K562 (cell line): Measurements from ENCODE around the gene B4GALT7. TPM values are rescaled to one million over a fixed set of nuclear protein-coding genes. Genes with fewer than 3 reads are reported as not detected.

Experiments
- CBFA2T2 ChIP-seq: fragments of 450-650 bp; conservative IDR thresholded peaks from 2 replicates; pipeline ENCODE4 v1.6.1; 2017; ENCODE audit warnings: mild to moderate bottlenecking
- CREB1 ChIP-seq, 2 experiments: sonication (generic) in 1 of 2; formaldehyde crosslinking in 1 of 2; IDR thresholded peaks; 2 replicates each; pipeline versions ENCODE4 v1.6.1 to v1.8.0; 2012 to 2022; ENCODE audit warnings: inconsistent platforms in 1 of 2, mild to moderate bottlenecking in 1 of 2, missing genetic modification reagents in 1 of 2, moderate library complexity in 1 of 2
- GABPB1 ChIP-seq: sonication (generic); formaldehyde crosslinking; IDR thresholded peaks from 2 replicates; pipeline ENCODE4 v1.8.0; 2022; ENCODE audit warnings: mild to moderate bottlenecking, missing genetic modification reagents
- HSF4 ChIP-seq: fragments of 250-450 bp; sonication (Bioruptor Pico); IDR thresholded peaks from 2 replicates; pipeline ENCODE4 v2.1.2; 2022; ENCODE audit warnings: mild to moderate bottlenecking, moderate library complexity, borderline replicate concordance
- IFI16 ChIP-seq: fragments of 250-450 bp; sonication (Bioruptor Pico); IDR thresholded peaks from 2 replicates; pipeline ENCODE4 v2.1.2; 2022; ENCODE audit warnings: mild to moderate bottlenecking, inconsistent platforms
- KAT7 ChIP-seq: sonication (generic); formaldehyde crosslinking; IDR thresholded peaks from 2 replicates; pipeline ENCODE4 v1.8.0; 2022; ENCODE audit warnings: missing genetic modification reagents, mild to moderate bottlenecking, borderline replicate concordance
- L3MBTL2 ChIP-seq: fragments of 450-650 bp; IDR thresholded peaks from 2 replicates; pipeline ENCODE4 v1.6.1; 2016; ENCODE audit warnings: mild to moderate bottlenecking, moderate library complexity
- MECOM ChIP-seq: fragments of 250-450 bp; sonication (Bioruptor Pico); IDR thresholded peaks from 2 replicates; pipeline ENCODE4 v1.8.0; 2022; ENCODE audit warnings: inconsistent platforms
- NFE2 ChIP-seq: IDR thresholded peaks from 2 replicates; pipeline ENCODE4 v1.6.1; 2014; ENCODE audit warnings: antibody characterized with exemption, low read depth
- PCBP2 ChIP-seq: fragments of 200-400 bp; formaldehyde crosslinking; IDR thresholded peaks from 2 replicates; pipeline ENCODE4 v1.6.1; 2018; ENCODE audit warnings: low read length, low read depth, mild to moderate bottlenecking, moderate library complexity; ENCODE audit not compliant: poor library complexity, severe bottlenecking
- POLR2H ChIP-seq: IDR thresholded peaks from 2 replicates; pipeline ENCODE4 v1.6.1; 2016; ENCODE audit warnings: missing genetic modification characterization, low read depth, mild to moderate bottlenecking, control low read depth, missing compliant biosample characterization, moderate library complexity
- RBFOX2 ChIP-seq: fragments of 200-400 bp; formaldehyde crosslinking; IDR thresholded peaks from 2 replicates; pipeline ENCODE4 v1.6.1; 2017; ENCODE audit warnings: low read depth, mild to moderate bottlenecking, low read length, moderate library complexity
- RFX1 ChIP-seq: fragments of 450-650 bp; IDR thresholded peaks from 2 replicates; pipeline ENCODE4 v1.6.1; 2016; ENCODE audit warnings: mild to moderate bottlenecking, moderate library complexity
- SIN3A ChIP-seq, 2 experiments: fragments of 150-350 bp in 1 of 2; IDR thresholded peaks; 2 replicates each; pipeline ENCODE4 v1.6.1; 2011 to 2016; ENCODE audit warnings: borderline replicate concordance in 2 of 2, low read depth in 2 of 2, low read length in 2 of 2, mild to moderate bottlenecking in 2 of 2, moderate library complexity in 2 of 2; ENCODE audit not compliant: control insufficient read depth in 1 of 2
- SMARCA4 ChIP-seq: fragments of 450-650 bp; IDR thresholded peaks from 2 replicates; pipeline ENCODE4 v1.6.1; 2016
- SMARCC2 ChIP-seq: fragments of 450-650 bp; IDR thresholded peaks from 2 replicates; pipeline ENCODE4 v1.6.1; 2017; ENCODE audit warnings: antibody characterized with exemption, moderate library complexity, mild to moderate bottlenecking, low read depth
- SMARCE1 ChIP-seq: fragments of 450-650 bp; IDR thresholded peaks from 2 replicates; pipeline ENCODE4 v1.7.1; 2016; ENCODE audit warnings: mild to moderate bottlenecking
- SPI1 ChIP-seq: IDR thresholded peaks from 2 replicates; pipeline ENCODE4 v1.6.1; 2011; ENCODE audit warnings: low read depth, low read length, control low read depth, borderline replicate concordance
- ZNF24 ChIP-seq: fragments of 450-650 bp; IDR thresholded peaks from 2 replicates; pipeline ENCODE4 v1.6.1; 2016
- ZNF655 ChIP-seq: fragments of 250-450 bp; sonication (Bioruptor Pico); IDR thresholded peaks from 2 replicates; pipeline ENCODE4 v1.5.0; 2021
- polyA plus RNA-seq, 8 experiments: library from polyadenylated mRNA; depleted of rRNA in 4 of 8; stranded (reverse) in 5 of 8; unstranded in 3 of 8; fragments of >200 nt; fragmentation: Nextera tagmentation in 2 of 8; fragmentation: Illumina TruSeq in 1 of 8; extraction: Ambion mirVana in 2 of 8; extraction: Trizol in 1 of 8; gene quantifications; 2 replicates each; pipeline versions ENCODE4 v1.2.1 to v1.2.3, GENCODE V29; 2011 to 2014; ENCODE audit warnings: inconsistent platforms in 1 of 8, missing spikeins in 1 of 8
- total RNA-seq, 7 experiments: library from RNA; depleted of rRNA in 6 of 7; stranded (reverse); fragments of >200 nt in 6 of 7; fragmentation: Illumina TruSeq in 2 of 7; extraction: Trizol in 2 of 7; gene quantifications; 2 replicates each; pipeline versions ENCODE4 v1.2.1 to v1.2.3, GENCODE V29; 2011 to 2021; ENCODE audit warnings: low replicate concordance in 1 of 7
- TF ChIP-seq, protein P1 (sequence below): sonication (generic); formaldehyde crosslinking; IDR thresholded peaks from 2 replicates; pipeline ENCODE4 v1.5.0; 2020; ENCODE audit warnings: missing genetic modification reagents
- TF ChIP-seq, protein P2 (sequence below): IDR thresholded peaks from 2 replicates; pipeline ENCODE4 v1.6.1; 2014; ENCODE audit warnings: antibody characterized with exemption
- TF ChIP-seq, protein P3 (sequence below): sonication (generic); formaldehyde crosslinking; IDR thresholded peaks from 2 replicates; pipeline ENCODE4 v1.8.0; 2022; ENCODE audit warnings: missing genetic modification reagents, mild to moderate bottlenecking, moderate library complexity, borderline replicate concordance
- TF ChIP-seq, protein P4 (sequence below): fragments of 450-650 bp; IDR thresholded peaks from 2 replicates; pipeline ENCODE4 v1.6.1; 2016

The B4GALT7 gene
- total and polyA plus RNA-seq, 9 of the 15 experiments (the other 6 are each of a cell fraction or from before 2014, with no cell fraction given), result 0.34 to 17.7 (median 9.1) TPM

DNA sequence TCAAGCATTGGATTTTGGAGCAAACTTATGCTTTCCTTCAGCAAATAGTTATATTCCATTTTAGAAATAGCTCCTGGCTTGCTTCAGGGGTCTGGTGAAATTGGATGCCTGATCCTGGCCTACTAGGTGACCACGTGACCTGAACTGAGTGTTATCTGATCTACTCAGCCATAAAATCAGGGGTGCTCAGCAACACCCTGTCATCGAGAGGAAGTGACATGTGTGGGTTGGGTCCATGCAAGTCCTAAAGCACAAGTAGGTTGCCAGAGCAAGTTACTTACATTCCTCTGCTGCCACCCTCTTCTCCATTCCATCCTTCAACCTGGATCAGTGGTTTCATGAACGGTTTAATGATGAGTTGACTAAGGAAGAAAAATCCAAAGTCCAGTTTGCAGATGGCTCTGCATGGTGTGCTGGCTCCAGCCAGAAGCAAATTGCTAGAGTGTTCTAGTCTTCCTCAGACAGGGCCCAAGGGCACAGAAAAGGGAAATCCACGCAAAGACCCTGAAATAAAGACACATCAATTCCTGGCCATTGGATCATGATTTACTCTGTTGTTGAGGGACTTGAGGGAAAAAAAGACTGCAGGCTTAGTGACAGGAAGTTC, 42.8 kb upstream of the B4GALT7 start (continued):
- TF ChIP-seq RFX1, result peak; percentile 57; the same call in 1 of the 2 replicates
- no peak for TF ChIP-seq HSF4 (CRISPR knock-in tag)
- TF ChIP-seq SPI1, result peak; percentile 88
- TF ChIP-seq CBFA2T2, result peak; percentile 89
- TF ChIP-seq, protein P1, sequence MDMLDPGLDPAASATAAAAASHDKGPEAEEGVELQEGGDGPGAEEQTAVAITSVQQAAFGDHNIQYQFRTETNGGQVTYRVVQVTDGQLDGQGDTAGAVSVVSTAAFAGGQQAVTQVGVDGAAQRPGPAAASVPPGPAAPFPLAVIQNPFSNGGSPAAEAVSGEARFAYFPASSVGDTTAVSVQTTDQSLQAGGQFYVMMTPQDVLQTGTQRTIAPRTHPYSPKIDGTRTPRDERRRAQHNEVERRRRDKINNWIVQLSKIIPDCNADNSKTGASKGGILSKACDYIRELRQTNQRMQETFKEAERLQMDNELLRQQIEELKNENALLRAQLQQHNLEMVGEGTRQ (CRISPR knock-in tag), result peak; percentile 94
- TF ChIP-seq GABPB1, result peak; percentile 58; the same call in 1 of the 2 replicates
- TF ChIP-seq, protein P2, sequence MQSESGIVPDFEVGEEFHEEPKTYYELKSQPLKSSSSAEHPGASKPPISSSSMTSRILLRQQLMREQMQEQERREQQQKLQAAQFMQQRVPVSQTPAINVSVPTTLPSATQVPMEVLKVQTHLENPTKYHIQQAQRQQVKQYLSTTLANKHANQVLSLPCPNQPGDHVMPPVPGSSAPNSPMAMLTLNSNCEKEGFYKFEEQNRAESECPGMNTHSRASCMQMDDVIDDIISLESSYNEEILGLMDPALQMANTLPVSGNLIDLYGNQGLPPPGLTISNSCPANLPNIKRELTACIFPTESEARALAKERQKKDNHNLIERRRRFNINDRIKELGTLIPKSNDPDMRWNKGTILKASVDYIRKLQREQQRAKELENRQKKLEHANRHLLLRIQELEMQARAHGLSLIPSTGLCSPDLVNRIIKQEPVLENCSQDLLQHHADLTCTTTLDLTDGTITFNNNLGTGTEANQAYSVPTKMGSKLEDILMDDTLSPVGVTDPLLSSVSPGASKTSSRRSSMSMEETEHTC, result peak; percentile 60
- peak; percentile 57 for TF ChIP-seq SMARCE1
- peak; percentile 63 for TF ChIP-seq SMARCA4
- peak; percentile 91 for TF ChIP-seq L3MBTL2
- no peak for TF ChIP-seq PCBP2
- no peak for TF ChIP-seq KAT7 (CRISPR knock-in tag)
- 0 out of 2 replicates have a peak, but pooled peaks have one; percentile 10 for TF ChIP-seq MECOM (CRISPR knock-in tag)
- TF ChIP-seq, protein P3, sequence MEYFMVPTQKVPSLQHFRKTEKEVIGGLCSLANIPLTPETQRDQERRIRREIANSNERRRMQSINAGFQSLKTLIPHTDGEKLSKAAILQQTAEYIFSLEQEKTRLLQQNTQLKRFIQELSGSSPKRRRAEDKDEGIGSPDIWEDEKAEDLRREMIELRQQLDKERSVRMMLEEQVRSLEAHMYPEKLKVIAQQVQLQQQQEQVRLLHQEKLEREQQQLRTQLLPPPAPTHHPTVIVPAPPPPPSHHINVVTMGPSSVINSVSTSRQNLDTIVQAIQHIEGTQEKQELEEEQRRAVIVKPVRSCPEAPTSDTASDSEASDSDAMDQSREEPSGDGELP (CRISPR knock-in tag), result 0 out of 2 replicates have a peak, but pooled peaks have one; percentile 36
- TF ChIP-seq SMARCC2, result no peak
- TF ChIP-seq CREB1 (IDR thresholded peaks at IDR 0.05), result no peak
- TF ChIP-seq CREB1 (CRISPR knock-in tag; IDR thresholded peaks at IDR 0.05), result peak; percentile 52; the same call in 1 of the 2 replicates
- TF ChIP-seq, protein P4, sequence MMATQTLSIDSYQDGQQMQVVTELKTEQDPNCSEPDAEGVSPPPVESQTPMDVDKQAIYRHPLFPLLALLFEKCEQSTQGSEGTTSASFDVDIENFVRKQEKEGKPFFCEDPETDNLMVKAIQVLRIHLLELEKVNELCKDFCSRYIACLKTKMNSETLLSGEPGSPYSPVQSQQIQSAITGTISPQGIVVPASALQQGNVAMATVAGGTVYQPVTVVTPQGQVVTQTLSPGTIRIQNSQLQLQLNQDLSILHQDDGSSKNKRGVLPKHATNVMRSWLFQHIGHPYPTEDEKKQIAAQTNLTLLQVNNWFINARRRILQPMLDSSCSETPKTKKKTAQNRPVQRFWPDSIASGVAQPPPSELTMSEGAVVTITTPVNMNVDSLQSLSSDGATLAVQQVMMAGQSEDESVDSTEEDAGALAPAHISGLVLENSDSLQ, result peak; percentile 95
- no peak for TF ChIP-seq ZNF24
- 0 out of 4 replicates have a peak, but pooled peaks of 1 of the 2 experiments have one; percentile 53 for TF ChIP-seq SIN3A (IDR thresholded peaks at IDR 0.05; ENCODE audit: borderline replicate concordance in 2 of 2, control insufficient read depth in 1 of 2, low read depth in 2 of 2, low read length in 2 of 2)
- TF ChIP-seq RBFOX2, result peak; percentile 42; the same call in 1 of the 2 replicates
- no peak for TF ChIP-seq IFI16 (CRISPR knock-in tag)
- no peak for TF ChIP-seq NFE2
- peak; percentile 69; the same call in 1 of the 2 replicates for TF ChIP-seq POLR2H (tag)
- no peak for TF ChIP-seq ZNF655
